ENCODE data around the gene HES3.

HES3 gene

DNA sequence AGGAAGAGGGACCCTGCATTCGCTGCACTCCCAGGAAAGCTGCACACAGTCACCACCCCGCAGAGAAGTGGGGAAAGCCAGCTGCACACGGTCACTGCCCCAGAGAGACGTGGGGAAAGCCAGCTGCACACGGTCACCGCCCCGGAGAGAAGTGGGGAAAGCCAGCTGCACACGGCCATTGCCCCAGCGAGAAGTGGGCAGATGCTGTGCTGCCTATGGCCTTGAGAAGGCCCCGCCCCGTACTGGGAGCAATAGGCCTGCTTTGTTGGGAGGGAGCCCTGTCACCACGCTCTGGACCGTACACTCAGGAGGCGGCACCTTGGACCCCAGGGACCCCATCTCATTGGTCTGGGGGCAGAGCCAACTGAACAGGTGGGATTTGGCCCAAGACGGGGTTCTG is 21.2 kb downstream of the HES3 start:
- no peak for DNase-seq

GRCh38 chr1:6266641-6267040 is 22.7 kb downstream of the HES3 start:
- no peak for DNase-seq

DNA sequence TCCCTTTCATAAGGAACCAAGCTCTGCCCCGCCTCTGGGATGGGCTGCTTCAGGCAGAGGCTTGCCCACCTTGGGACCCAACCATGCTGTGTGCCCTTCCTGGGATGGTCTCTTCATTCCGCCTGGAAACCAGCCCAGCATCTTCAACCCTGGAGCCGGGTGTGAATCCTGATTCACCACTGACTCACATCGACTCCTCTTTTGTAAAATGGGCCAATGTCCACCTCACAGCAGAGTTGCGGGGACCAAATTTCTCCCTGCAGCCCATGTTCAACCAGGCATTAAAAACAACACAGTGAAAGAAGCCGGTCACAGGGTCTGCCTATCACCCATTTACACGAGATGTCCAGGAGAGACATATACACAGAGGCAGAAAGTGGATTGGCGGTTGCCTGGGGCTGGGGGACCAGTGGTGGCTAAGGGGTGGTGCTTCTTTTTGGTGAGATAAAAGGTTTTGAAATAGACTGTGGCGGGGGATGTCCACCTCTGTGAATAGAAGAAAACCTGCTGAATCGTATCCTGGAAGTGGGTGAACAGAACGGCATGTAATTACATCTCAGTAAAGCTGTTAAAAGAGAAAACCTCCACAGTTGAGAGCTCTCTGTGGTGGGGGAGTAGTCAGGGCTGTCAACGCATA is 23.8 kb downstream of the HES3 start:
- no peak for DNase-seq

DNA sequence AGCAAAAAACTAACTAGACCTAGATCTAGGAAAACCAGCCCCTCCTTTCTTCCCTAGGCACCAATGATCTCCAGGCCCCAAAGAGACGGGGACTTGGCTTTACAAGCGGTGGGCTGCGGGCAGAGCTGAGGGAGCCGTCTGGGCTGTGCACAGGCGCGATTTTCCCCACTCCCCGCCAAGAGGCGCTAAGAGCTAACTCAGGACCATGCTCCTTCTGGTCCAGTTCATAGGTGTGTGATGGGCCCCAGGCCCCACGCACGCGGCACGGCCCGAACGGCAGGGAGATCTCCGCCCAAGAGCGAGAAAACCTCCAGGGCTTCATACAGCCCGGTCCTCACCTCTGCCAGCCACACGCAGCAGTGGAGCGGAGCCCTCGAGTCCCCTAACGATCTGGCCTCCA is 24.4 kb downstream of the HES3 start:
- no peak for DNase-seq

DNA sequence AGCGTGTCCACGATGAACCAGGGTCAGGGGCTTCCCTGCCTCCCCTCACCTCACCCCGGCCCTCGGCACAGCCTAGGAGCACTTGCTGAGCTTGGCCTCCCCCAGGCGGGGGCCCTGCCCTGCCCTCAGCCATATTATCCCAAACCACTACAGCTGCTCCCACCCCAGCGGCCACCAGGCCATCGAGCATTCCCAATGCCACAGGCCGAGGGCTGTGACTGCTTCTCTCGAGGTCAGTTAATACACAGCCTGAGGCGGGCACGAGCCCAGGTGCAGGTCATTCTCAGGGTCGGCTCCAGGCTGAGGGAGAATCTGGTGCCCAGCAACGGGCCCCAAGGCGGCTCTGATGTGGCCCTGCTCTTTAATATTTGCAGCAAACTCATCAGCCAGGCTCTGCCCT is 25.3 kb downstream of the HES3 start:
- DNase-seq, result no peak

DNA sequence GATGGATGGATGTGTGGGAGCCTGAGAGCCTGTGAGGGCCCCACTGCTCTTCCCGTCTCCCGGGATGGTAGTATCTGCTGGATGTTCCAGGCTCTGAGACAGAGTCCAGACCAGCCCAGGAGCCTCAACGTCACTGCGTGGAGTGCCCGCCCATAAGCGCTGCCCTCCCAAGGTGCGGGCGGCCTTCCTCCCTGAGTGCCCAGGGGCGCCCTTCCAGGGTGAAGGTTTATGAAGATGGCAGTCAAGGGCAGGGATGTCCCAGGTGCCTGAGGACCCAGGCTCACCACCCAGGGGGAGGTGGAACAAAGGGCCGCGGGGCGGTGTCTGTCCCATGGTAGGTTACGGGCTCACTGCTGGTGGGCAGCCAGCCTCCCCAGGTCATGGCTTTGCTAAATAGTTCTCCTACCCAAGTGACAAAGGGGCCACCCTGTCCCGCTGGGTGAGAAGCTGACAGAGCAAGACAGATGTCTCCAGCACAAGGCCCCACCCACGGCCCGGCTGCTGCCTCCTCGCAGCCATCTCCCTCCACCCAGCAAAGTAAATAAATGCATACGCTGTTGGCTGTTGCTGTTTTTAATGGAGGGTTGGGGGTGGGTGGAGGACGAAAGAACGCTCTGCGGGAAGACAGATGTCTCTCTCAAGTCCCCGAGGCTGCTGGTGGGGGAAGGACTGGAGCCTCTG is 25.9 kb downstream of the HES3 start:
- DNase-seq, result no peak

DNA sequence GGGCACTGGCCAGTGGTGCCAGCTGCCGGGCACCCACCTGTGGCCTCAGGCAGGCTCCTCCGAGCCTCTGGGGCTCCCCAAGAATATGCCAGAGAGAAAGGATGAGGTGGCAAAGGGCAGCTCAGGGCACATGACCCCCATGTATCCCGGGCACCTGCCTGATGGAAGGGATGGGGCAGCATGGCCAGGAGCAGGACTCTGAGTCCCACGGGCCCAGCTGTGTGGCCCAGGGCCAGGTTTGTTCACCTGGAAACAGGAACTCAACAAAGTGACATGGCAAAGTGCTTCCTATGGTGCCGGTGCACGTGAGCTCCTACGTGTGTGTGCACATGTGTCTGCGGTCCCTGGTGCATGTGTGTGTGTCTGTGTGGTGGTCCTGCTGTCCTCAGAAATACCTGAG is 26.4 kb downstream of the HES3 start:
- DNase-seq, result no peak

GRCh38 chr1:6271006-6271405 is 27.0 kb downstream of the HES3 start:
- no peak for DNase-seq

DNA sequence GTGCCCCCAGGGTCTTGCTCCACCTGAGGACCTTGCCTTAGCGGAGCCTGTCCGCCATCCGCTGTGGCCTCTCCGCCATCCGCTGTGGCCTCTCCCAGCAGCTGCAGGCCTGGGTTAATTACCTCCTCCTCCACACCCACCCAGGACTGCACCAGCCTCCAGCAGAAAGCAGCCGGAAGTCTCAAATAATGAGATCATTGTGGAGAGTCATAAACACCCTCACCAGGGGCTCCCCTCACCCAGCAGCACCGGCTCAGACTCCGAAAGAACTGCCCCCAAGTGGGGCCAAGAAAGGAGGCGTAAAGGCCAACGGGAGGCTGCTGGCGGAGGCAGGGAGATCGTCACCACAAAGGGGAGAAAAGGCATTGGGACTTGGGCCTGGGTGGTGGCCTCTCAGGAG is 27.6 kb downstream of the HES3 start:
- DNase-seq, result no peak

- DNase-seq, result no peak
Observed at GRCh38 chr1:6272452-6272851, 28.5 kb downstream of the HES3 start.

- no peak for DNase-seq
Observed at GRCh38 chr1:6272868-6273267, 28.9 kb downstream of the HES3 start.

DNA sequence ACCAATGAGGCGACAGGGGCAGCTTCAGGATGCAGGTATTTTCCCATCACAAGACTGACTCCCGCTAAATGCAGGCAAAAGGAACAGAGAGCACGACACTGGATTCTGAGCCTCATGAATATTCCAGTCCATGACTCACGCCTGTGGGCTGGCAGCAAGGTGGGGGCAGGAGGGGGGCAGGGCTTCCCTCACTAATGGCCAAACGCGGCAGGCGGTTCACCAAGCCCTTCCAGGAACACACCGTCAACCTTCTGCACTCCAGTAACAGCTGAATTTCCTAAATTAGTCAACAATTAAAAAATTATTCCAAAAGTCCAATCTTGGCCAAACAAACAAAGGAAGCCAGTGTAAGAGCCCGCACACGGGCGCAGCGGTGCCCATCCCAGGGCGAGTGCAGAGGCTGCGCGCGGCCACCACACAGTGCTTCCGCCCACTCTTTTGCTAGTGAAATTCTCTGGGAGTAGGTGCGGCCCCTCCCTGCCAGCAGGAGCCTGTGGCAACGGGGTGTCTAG is 29.5 kb downstream of the HES3 start:
- no peak for DNase-seq

GRCh38 chr1:6274102-6274501 is 30.1 kb downstream of the HES3 start:
- DNase-seq, result no peak

DNA sequence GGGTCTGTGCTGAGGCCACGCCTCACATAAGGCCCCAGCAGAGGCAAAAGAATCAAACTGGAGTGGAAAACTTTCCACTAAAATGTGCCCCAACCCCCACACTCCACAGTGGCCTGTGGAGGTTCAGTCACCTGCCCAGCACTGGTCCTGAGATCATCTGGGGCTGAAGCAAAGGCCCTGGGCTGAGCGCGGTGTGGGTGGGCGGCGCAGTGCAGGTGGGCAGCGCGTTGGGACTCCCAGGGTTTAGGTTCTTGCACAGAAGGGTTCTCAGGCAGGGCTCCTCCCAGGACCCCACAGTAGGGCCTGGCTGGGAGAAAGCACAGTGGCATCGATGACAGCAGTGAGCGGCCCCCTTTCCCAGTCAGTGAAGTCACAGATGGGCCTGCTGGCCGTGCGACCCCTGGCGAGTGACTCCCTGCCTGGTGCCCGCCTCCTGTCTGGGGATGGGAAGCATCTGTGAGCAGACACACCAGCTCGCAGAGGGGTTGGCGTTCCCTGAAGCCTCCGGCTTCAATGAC is 30.7 kb downstream of the HES3 start:
- DNase-seq, result no peak

GRCh38 chr1:6275826-6276782 is 32.1 kb downstream of the HES3 start:
- DNase-seq, result no peak

GRCh38 chr1:6276811-6277555 is 33.0 kb downstream of the HES3 start:
- no peak for DNase-seq

- DNase-seq, result no peak
Observed at GRCh38 chr1:6278263-6278662, 34.3 kb downstream of the HES3 start.

DNA sequence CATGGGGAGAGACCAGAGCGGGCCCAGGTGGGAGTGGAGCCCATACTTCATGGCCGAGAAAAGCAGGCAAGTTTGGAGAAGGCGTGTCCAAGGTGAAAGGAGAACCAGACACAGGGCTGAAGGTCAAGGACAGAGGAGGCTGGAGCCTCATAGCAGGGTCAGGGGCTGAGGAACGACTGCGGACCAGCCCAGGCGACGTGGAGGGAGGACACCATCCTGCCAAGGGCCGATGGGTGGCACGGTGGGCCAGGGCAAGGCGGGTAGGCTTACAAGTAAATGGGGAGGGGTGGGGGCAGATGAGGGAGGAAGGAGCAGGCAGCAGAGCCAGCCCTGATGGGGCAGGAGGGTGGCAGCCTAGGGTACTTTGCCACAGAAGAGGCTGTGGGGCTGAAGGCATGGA is 35.1 kb downstream of the HES3 start:
- no peak for DNase-seq

DNA sequence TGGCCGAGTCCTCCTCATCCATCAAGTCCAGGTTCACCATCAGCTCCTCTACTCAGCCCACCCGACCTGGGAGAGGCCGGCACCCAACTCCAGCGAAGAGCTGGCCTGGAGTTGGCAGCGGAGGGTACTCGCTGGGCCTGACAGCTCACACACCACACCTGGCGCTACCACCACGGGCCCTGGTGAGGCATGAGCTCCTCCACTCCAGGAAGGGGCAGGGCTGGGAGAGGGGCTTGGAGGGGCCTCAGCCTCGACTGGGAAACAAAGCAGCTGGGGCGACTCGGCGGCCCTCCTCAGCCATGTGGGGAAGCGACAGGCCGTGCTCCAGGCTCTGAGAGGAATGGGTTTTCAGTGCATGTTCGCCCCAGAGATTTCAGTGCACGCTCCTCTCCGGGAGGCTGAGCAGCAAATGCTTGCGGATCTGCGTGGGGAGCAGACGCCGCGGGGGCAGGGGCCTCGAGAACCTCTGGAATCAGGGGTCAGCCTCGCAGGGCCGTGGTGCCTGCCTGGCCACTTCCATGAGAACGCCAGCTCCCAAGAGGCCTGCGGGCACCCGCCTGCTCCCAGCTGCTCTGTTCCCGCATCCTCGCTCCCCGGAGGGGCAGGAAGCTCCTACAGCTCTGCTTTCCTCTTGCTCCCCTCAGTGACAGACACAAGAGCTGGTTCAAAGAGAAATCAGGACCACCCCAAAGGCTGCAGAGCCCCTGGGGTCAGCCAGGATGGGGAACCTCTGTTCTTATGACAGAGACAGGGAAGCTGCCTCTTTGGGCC is 35.8 kb downstream of the HES3 start:
- no peak for DNase-seq

- DNase-seq, result no peak
Observed at GRCh38 chr1:6280761-6281451, 36.9 kb downstream of the HES3 start.
